Esophagus muscularis mucosa (tissue), 4 donors: ENCODE data around the gene GFAP. TPM values are rescaled to one million over a fixed set of nuclear protein-coding genes. Genes with fewer than 3 reads are reported as not detected.

Experiments used
- DNase-seq: peaks from one replicate; pipeline ENCODE4 v3.0.0-alpha.2; 2017; ENCODE audit errors: extremely low spot score
- H3K27ac ChIP-seq, 4 donors: fragments of 200-600 bp; sonication (generic); replicated peaks in 1 of 4; 1 replicate in 3 of 4; 2 replicates in 1 of 4; pipeline ENCODE4 v1.5.1; 2016 to 2019; ENCODE audit warnings: mild to moderate bottlenecking in 1 of 4
- H3K27me3 ChIP-seq, 4 donors: fragments of 200-600 bp; sonication (generic); one replicate each; pipeline versions ENCODE4 v1.5.1 to v1.6.0; 2016 to 2019
- H3K36me3 ChIP-seq, 4 donors: fragments of 200-600 bp; sonication (generic); one replicate each; pipeline ENCODE4 v1.5.1; 2016 to 2019
- H3K4me1 ChIP-seq, 4 donors: fragments of 200-600 bp; sonication (generic); one replicate each; pipeline ENCODE4 v1.5.1; 2016 to 2019
- H3K4me3 ChIP-seq, 4 donors: fragments of 200-600 bp; sonication (generic); 1 replicate in 2 of 4; 2 replicates in 2 of 4; pipeline ENCODE4 v1.5.1; 2016 to 2019; ENCODE audit warnings: mild to moderate bottlenecking in 4 of 4, moderate library complexity in 1 of 4
- H3K9me3 ChIP-seq, 4 donors: fragments of 200-600 bp; sonication (generic); 1 replicate in 3 of 4; 2 replicates in 1 of 4; pipeline ENCODE4 v1.5.1; 2016 to 2019
- CTCF ChIP-seq, 3 experiments: fragments of 200-600 bp in 2 of 3; fragments of 450-650 bp in 1 of 3; sonication (generic) in 2 of 3; IDR thresholded peaks; one replicate each; pipeline ENCODE4 v1.5.1; 2017 to 2019; ENCODE audit warnings: antibody characterized with exemption in 3 of 3, mild to moderate bottlenecking in 2 of 3, moderate library complexity in 1 of 3
- EP300 ChIP-seq: sonication (generic); formaldehyde crosslinking; IDR thresholded peaks from one replicate; pipeline ENCODE4 v1.6.1; 2017; ENCODE audit warnings: antibody characterized with exemption
- POLR2A ChIP-seq: fragments of 450-650 bp; IDR thresholded peaks from one replicate; pipeline ENCODE4 v1.6.1; 2017; ENCODE audit warnings: antibody characterized with exemption, moderate library complexity, mild to moderate bottlenecking, low read depth
- POLR2AphosphoS5 ChIP-seq, 2 donors: sonication (generic); formaldehyde crosslinking; IDR thresholded peaks; one replicate each; pipeline ENCODE4 v1.6.1; 2017; ENCODE audit warnings: antibody characterized with exemption in 2 of 2
- WGBS: methylation state at CpG from one replicate; pipeline ENCODE4 v1.1.5; 2018; 5-methylcytosine and 5-hydroxymethylcytosine counted together
- intact Hi-C: fragments of 100-400 bp; cut with DNase I; formaldehyde crosslinking; loops from one replicate; pipeline ENCODE4 v1.15.1; 2023
- total RNA-seq, 4 donors: library from RNA; depleted of rRNA; stranded (reverse); fragments of >200 nt; gene quantifications; one replicate each; pipeline versions ENCODE4 v1.1.0 to v1.2.1, GENCODE V29; 2016

The GFAP gene
- total RNA-seq, 4 donors from 2014 or later, result 1.2 to 2.8 TPM; not detected in 2

GRCh38 chr17:44910231-44911106 lies 4.8 kb downstream of the GFAP start:
- no peak overlapping the region for H3K27ac ChIP-seq
- no peak overlapping the region for H3K4me3 ChIP-seq
- no peaks in the 10 kb centered on the region for H3K9me3 ChIP-seq
- no peaks in the 10 kb centered on the region for H3K36me3 ChIP-seq
- TF ChIP-seq EP300, result no peak
- no peak for TF ChIP-seq POLR2AphosphoS5 (IDR thresholded peaks at IDR 0.05)
- TF ChIP-seq POLR2A, result no peak
- no peak for TF ChIP-seq CTCF (IDR thresholded peaks at IDR 0.05)
- peaks cover 0 to 23% (median 3%) of the 10 kb centered on the region in 4 donors for H3K27me3 ChIP-seq
- 90% methylated on average over 13 of the region's 13 CpGs for WGBS
- DNase-seq, result no peak
- H3K4me1 ChIP-seq, result peaks cover 9 to 11% (median 9%) of the 10 kb centered on the region in 4 donors
- intact Hi-C loops, result no loop called here

GRCh38 chr17:44909681-44910144 lies 5.6 kb downstream of the GFAP start:
- TF ChIP-seq POLR2A (no peak), POLR2AphosphoS5 (IDR thresholded peaks at IDR 0.05) (no peak), CTCF (IDR thresholded peaks at IDR 0.05) (no peak), EP300 (no peak)
- Histone ChIP-seq H3K9me3 (no peaks in the 10 kb centered on the region), H3K27me3 (peaks cover 0 to 17% (median 3%) of the 10 kb centered on the region in 4 donors), H3K4me1 (peaks cover 9 to 11% (median 9%) of the 10 kb centered on the region in 4 donors), H3K4me3 (no peak overlapping the region), H3K36me3 (no peaks in the 10 kb centered on the region), H3K27ac (no peak overlapping the region)
- 92% methylated on average over 8 of the region's 11 CpGs for WGBS
- DNase-seq, result no peak
- intact Hi-C loops, result no loop called here

GRCh38 chr17:44908761-44909326 lies 6.5 kb downstream of the GFAP start:
- TF ChIP-seq EP300 (no peak), POLR2AphosphoS5 (IDR thresholded peaks at IDR 0.05) (no peak), CTCF (IDR thresholded peaks at IDR 0.05) (no peak), POLR2A (no peak)
- no peak overlapping the region for H3K27ac ChIP-seq
- peaks cover 0 to 17% (median 3%) of the 10 kb centered on the region in 4 donors for H3K27me3 ChIP-seq
- peaks cover 9 to 11% (median 9%) of the 10 kb centered on the region in 4 donors for H3K4me1 ChIP-seq
- 84% methylated on average over 10 of the region's 10 CpGs for WGBS
- intact Hi-C loops, result no loop called here
- DNase-seq, result no peak
- H3K4me3 ChIP-seq, result no peak overlapping the region
- H3K9me3 ChIP-seq, result no peaks in the 10 kb centered on the region
- no peaks in the 10 kb centered on the region for H3K36me3 ChIP-seq

- 84% methylated on average over 10 of the region's 11 CpGs for WGBS
- DNase-seq, result no peak
- H3K27me3 ChIP-seq, result peaks cover 0 to 17% (median 3%) of the 10 kb centered on the region in 4 donors
- peaks cover 9 to 11% (median 9%) of the 10 kb centered on the region in 4 donors for H3K4me1 ChIP-seq
- H3K4me3 ChIP-seq, result no peak overlapping the region
- H3K27ac ChIP-seq, result no peak overlapping the region
- intact Hi-C loops, result no loop called here
- no peaks in the 10 kb centered on the region for H3K9me3 ChIP-seq
- TF ChIP-seq POLR2A, result no peak
- no peak for TF ChIP-seq EP300
- TF ChIP-seq POLR2AphosphoS5 (IDR thresholded peaks at IDR 0.05), result no peak
- no peak for TF ChIP-seq CTCF (IDR thresholded peaks at IDR 0.05)
- H3K36me3 ChIP-seq, result no peaks in the 10 kb centered on the region
Measured at GRCh38 chr17:44907729-44908470, 7.4 kb downstream of the GFAP start.
